Type B pancreatic cell (in vitro differentiated cells): ENCODE data around the gene SCLT1. TPM values are rescaled to one million over a fixed set of nuclear protein-coding genes. Genes with fewer than 3 reads are reported as not detected.

Experiments
- DNase-seq: peaks from one replicate; pipeline ENCODE4 v3.0.0; 2021; ENCODE audit warnings: mixed read lengths; ENCODE audit not compliant: unreplicated experiment; ENCODE audit errors: extremely low spot score
- H3K27ac Mint-ChIP-seq: 2 replicates; pipeline ENCODE4 v1.8.0; 2021; ENCODE audit warnings: mild to moderate bottlenecking, mixed read lengths
- H3K27me3 Mint-ChIP-seq: 2 replicates; pipeline ENCODE4 v1.8.0; 2021; ENCODE audit warnings: mixed read lengths
- H3K36me3 Mint-ChIP-seq: 2 replicates; pipeline ENCODE4 v1.8.0; 2021; ENCODE audit warnings: mixed read lengths
- H3K4me1 Mint-ChIP-seq: one replicate; pipeline ENCODE4 v1.8.0; 2021; ENCODE audit warnings: mixed read lengths; ENCODE audit not compliant: unreplicated experiment
- H3K4me3 Mint-ChIP-seq: 2 replicates; pipeline ENCODE4 v1.8.0; 2021; ENCODE audit warnings: mild to moderate bottlenecking, mixed read lengths
- H3K9me3 Mint-ChIP-seq: 2 replicates; pipeline ENCODE4 v1.8.0; 2021; ENCODE audit warnings: mixed read lengths
- total RNA-seq: library from RNA; stranded (reverse); gene quantifications from 2 replicates; pipeline ENCODE4 v1.2.1, GENCODE V29; 2021; ENCODE audit warnings: low replicate concordance
- TF ChIP-seq, protein P1 (sequence below): fragments of 200-600 bp; sonication (generic); conservative IDR thresholded peaks from 2 replicates; pipeline ENCODE4 v1.5.0; 2021; ENCODE audit warnings: antibody characterized with exemption, mild to moderate bottlenecking

Gene SCLT1
- total RNA-seq, 1 donor from 2014 or later: 21.2 TPM

DNA sequence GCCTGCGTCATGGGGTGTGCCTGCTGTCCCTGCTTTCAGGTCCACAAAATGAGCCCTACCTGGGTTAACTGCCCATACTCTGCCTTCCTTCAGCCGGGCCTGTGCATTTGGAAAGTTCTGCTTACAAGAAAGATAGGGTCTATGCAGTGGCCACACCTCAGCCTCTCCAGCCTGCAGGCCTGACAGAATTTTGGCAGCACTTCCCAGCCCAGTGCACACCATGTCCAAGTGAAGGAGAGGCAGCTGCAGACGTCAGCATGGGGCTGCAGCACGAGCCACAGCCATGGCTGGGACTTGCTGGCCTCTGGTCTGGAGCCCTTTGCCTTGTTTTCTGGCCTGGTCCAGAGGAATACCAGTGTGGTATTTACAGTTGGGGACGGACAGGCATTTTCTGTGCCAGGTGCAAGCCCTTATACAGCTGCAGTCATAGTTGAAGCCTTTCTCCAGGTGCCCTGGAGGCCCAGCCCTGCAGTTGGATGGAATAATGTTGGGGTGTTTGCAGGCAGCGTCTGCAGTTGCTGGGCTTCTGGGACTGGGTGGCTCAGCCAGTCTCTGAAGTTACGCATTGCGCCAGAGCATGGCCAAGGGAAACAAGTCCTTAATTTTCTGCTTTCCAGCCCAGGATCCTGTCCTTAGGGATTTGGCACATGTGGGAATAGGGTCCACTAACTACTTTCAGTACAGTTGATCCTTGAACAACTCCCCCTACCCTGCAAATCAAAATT, 257.7 kb downstream of the SCLT1 start:
- Mint-ChIP-seq H3K27ac (no peak overlapping the region), H3K4me1 (peaks cover 33% of the 10 kb centered on the region), H3K9me3 (no peaks in the 10 kb centered on the region), H3K36me3 (peaks cover 16% of the 10 kb centered on the region), H3K4me3 (no peak overlapping the region), H3K27me3 (no peaks in the 10 kb centered on the region)
- DNase-seq: no peak
- TF ChIP-seq, protein P1, sequence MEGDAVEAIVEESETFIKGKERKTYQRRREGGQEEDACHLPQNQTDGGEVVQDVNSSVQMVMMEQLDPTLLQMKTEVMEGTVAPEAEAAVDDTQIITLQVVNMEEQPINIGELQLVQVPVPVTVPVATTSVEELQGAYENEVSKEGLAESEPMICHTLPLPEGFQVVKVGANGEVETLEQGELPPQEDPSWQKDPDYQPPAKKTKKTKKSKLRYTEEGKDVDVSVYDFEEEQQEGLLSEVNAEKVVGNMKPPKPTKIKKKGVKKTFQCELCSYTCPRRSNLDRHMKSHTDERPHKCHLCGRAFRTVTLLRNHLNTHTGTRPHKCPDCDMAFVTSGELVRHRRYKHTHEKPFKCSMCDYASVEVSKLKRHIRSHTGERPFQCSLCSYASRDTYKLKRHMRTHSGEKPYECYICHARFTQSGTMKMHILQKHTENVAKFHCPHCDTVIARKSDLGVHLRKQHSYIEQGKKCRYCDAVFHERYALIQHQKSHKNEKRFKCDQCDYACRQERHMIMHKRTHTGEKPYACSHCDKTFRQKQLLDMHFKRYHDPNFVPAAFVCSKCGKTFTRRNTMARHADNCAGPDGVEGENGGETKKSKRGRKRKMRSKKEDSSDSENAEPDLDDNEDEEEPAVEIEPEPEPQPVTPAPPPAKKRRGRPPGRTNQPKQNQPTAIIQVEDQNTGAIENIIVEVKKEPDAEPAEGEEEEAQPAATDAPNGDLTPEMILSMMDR: no peak

Other genes with a start within 250 kb of the SCLT1 start
- gene C4orf33, start 2.6 kb upstream of the SCLT1 start, total RNA-seq: 8.7 and 10.3 TPM in 2 replicates